HG02981 (cell line): Measurements from ENCODE around the gene SPOP.
"Not testable (repeated sequence)": the region's sequence is repeated elsewhere in the genome, so short reads cannot be mapped to it uniquely, and the experiment has no call there.

ENCODE experiments used
- ATAC-seq: cut with Tn5 transposase; IDR thresholded peaks from one replicate; pipeline ENCODE4 v1.9.1; 2021; ENCODE audit warnings: mild to moderate bottlenecking, moderate library complexity; ENCODE audit not compliant: unreplicated experiment

The SPOP gene

GRCh38 chr17:49554694-49555494, 123.0 kb downstream of the SPOP start:
- no peak for ATAC-seq

- no peak for ATAC-seq
These were observed 124.1 kb downstream of the SPOP start for GRCh38 chr17:49553676-49554335.

GRCh38 chr17:49552070-49552751, 125.7 kb downstream of the SPOP start:
- ATAC-seq = no peak

DNA sequence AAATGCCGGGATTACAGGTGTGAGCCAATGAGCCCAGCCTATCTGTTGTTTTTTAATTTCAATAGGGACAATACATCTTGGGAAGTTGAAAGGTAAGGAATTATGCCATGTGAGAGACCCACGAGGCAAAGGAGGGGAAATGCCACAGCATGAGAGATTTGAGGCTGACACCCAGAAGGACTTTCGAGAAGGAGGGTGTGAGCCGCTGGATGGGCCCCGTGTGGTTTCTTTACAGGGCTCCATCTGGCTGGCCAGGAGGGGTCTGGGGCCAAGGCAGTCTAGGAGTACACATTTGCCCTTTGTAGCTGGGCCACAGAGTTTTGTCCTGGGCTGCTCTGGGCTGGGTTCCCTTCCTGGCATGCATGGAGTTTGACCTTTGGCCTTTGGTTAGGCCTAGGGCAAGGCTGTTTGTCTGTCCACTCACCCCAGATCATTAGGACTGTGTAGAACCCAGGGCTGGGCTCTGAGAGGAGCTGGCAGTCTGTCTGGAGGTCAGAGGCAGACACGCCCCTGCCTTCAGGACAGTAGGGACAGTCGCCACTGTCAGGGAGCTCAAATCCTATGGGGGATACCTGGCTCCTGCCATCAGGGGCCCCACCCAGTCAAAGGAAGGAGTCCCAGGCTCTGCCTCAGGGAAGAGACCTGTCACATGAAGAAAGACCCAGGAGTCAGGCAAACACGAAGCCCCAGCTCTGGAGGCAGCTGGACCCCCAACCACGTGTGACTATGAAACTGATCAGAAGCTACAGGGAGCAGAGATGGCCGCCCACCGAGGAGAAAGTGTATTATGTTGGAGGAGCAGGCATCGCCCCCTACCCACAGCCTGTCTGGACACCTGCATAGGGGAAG, 126.5 kb downstream of the SPOP start:
- no peak for ATAC-seq

- not testable (repeated sequence) for ATAC-seq
These were observed 127.1 kb downstream of the SPOP start for GRCh38 chr17:49550764-49551163.

DNA sequence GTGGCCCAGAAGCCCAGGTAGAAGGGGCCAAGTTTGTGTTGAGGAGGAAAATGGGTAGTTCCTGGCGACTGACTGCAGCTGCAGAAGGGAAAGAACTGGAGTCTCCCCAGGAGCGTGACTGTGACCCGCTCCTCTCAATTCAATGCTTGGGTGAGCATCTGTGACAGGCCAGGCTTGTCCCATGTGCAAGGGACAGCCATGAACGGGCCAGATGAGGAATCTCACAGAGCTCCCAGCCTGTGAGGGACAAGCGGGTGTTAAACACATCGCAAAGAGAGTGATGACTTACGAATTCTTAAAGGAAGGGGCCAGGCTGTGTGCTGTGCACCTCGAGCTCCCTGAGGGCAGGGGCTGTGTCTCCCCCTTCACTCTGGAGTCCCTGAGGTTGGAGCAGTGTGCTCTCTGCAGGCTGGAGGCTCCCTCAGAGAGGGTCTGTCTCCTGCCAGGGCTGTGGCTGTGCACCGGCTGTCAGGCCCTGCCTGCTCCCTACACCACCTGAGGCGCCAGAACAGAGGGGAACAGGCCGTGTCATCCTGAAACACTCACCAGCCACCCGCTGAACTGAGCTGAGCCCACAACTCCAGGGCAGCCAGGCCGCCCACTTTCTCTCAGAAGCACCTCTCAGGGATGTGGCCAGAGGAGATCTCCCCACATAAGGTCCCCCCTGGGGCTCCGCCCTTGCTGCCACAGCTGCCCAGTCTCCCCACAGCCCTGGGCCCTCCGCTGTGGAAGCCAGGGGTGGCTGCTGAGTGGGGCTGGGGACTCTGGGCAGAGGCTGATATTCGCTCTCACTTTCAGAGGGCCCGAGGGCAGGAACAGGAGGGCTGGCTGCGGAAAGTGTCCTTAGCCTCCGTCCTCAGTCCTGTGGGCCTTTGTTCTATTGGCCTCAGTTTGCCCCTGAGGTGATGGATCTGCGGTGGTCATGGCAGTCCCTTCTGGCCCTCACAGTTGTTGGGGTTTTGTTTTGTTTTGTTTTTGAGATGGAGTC, 127.9 kb downstream of the SPOP start:
- ATAC-seq = no peak

GRCh38 chr17:49549311-49549605, 128.6 kb downstream of the SPOP start:
- no peak for ATAC-seq
